Heart right ventricle (tissue), 16 donors: Measurements from ENCODE around the gene KIF17. TPM values are rescaled to one million over a fixed set of nuclear protein-coding genes. Genes with fewer than 3 reads are reported as not detected.
A peak's percentile ranks its signal among the peaks of the same experiment; 100 is the strongest.

Experiments
- ATAC-seq, 8 donors: fragments of 200-7000 bp; cut with Tn5 transposase; one replicate each; pipeline ENCODE4 v1.9.1; 2020; ENCODE audit warnings: mild to moderate bottlenecking in 8 of 8, moderate library complexity in 8 of 8, moderate number of reproducible peaks in 1 of 8
- DNase-seq, 2 donors: peaks; one replicate each; pipeline ENCODE4 v3.0.0-alpha.2; 2020
- H3K27ac ChIP-seq, 10 donors: fragments of 200-600 bp; sonication (generic) in 2 of 10; one replicate each; pipeline versions ENCODE4 v1.5.0 to v1.8.0; 2020 to 2022; ENCODE audit warnings: mild to moderate bottlenecking in 3 of 10
- H3K27me3 ChIP-seq, 7 donors: fragments of 200-600 bp; one replicate each; pipeline ENCODE4 v1.8.0; 2021 to 2022; ENCODE audit warnings: mild to moderate bottlenecking in 2 of 7
- H3K36me3 ChIP-seq, 9 donors: fragments of 200-600 bp; sonication (generic) in 1 of 9; one replicate each; pipeline versions ENCODE4 v1.5.0 to v1.8.0; 2020 to 2022; ENCODE audit warnings: mild to moderate bottlenecking in 2 of 9
- H3K4me1 ChIP-seq, 9 donors: fragments of 200-600 bp; sonication (generic) in 1 of 9; one replicate each; pipeline versions ENCODE4 v1.5.0 to v1.8.0; 2020 to 2022; ENCODE audit warnings: mild to moderate bottlenecking in 4 of 9
- H3K4me3 ChIP-seq, 10 donors: fragments of 200-600 bp; sonication (generic) in 2 of 10; one replicate each; pipeline versions ENCODE4 v1.5.0 to v1.8.0; 2020 to 2022; ENCODE audit warnings: mild to moderate bottlenecking in 7 of 10, moderate library complexity in 2 of 10
- H3K9me3 ChIP-seq, 11 donors: fragments of 200-600 bp in 10 of 11; sonication (generic) in 2 of 11; one replicate each; pipeline versions ENCODE4 v1.5.0 to v1.8.0; 2013 to 2022; ENCODE audit warnings: mild to moderate bottlenecking in 2 of 11, control low read depth in 1 of 11, moderate library complexity in 1 of 11
- CTCF ChIP-seq, 9 donors: fragments of 200-600 bp; sonication (generic) in 2 of 9; IDR thresholded peaks; one replicate each; pipeline versions ENCODE4 v1.5.0 to v1.8.0; 2021 to 2022; ENCODE audit warnings: antibody characterized with exemption in 9 of 9, mild to moderate bottlenecking in 5 of 9, moderate library complexity in 1 of 9
- WGBS, 2 donors: extraction: QIAGEN DNeasy Blood & Tissue Kit; methylation state at CpG; one replicate each; pipeline ENCODE4 v1.1.7; 2013; ENCODE audit warnings: inconsistent platforms in 1 of 2; 5-methylcytosine and 5-hydroxymethylcytosine counted together
- intact Hi-C, 10 donors: fragments of 100-400 bp; cut with DNase I; formaldehyde crosslinking; loops; one replicate each; pipeline versions ENCODE4 v1.11.1 to v1.14.2; 2022
- polyA plus RNA-seq, 2 donors: library from polyadenylated mRNA; stranded (reverse); fragments of 200-250 nt; gene quantifications; one replicate each; pipeline ENCODE4 v1.2.3, GENCODE V29; 2013
- total RNA-seq, 10 donors: library from RNA; stranded (reverse); fragmentation: NEBNext Ultra II Directional in 3 of 10; extraction: Animal tissue kit (Norgen Biotek cat#: 25700) in 3 of 10; gene quantifications; one replicate each; pipeline versions ENCODE4 v1.2.1 to v1.2.4, GENCODE V29; 2021 to 2023
- donor health status: Arrhythmogenic right ventricular cardiomyopathy.
- donor health status: ischemic (EF 13 %, LVEDD 7.1; RV severe dilation, severe dysfunction).
- donor health status: healthy with polysubstance abuse.
- donor health status: DM: no; HTN: yes; CAD: no.
- donor health status: DM: no; HTN: no; CAD: no.
- donor health status: ischemic (EF 25% LVEDD 6.9; RV normal size, moderate dysfunction).
- donor health status: ischemic (EF 25% LVEDD 5.7; RV mildly dilated, moderate dysfunction).
- donor health status: healthy.
- donor health status: DM: yes; HTN: yes; CAD: no.
- donor health status: Ischemic cardiomyopathy.
- donor health status: ischemic (EF 35%, LVEDD 5.7; RV mildly dilated, moderate dysfunction).
- donor health status: nonischemic (EF 11% LVEDD 7.7; RV severe dilation, severe dysfunction).
- donor health status: DM: yes; HTN: yes; CAD: no.
- donor health status: PGD.
- donor health status: ischemic (EF 29% LVEDD 5.4; RV normal size, mild dysfunction).
- donor health status: nonischemic (EF 23%, LVEDD 6.1; RV moderate dilation, normal function).

The KIF17 gene
- total and polyA plus RNA-seq, 12 donors = 2.7 to 7.5 (median 5.2) TPM

- peak; percentile 94 to 97 (median 96) for ATAC-seq
- DNase-seq = peak; percentile 96
- peak in 8 of 9 donors; percentile 18 to 79 (median 50) for TF ChIP-seq CTCF (IDR thresholded peaks at IDR 0.05)
- H3K27ac ChIP-seq = peak within 1 kb of the TSS; percentile 70 to 94 (median 90)
- H3K36me3 ChIP-seq = peaks cover 0 to 41% (median 8%) of the 10 kb centered on the region in 9 donors
- peaks cover 4 to 65% (median 44%) of the 10 kb centered on the region in 9 donors for H3K4me1 ChIP-seq
- H3K27me3 ChIP-seq = no peaks in the 10 kb centered on the region
- 1 to 2% methylated on average over 58 of the region's 58 CpGs for WGBS, 2 donors
- intact Hi-C loops = no loop called here
- H3K4me3 ChIP-seq = peak within 1 kb of the TSS; percentile 65 to 97 (median 82)
- no peaks in the 10 kb centered on the region for H3K9me3 ChIP-seq
These were observed 56.3 kb downstream of the KIF17 start, which contains the start of gene DDOST for GRCh38 chr1:20661207-20662109. TSS of gene DDOST (minus strand) at chr1:20661369. CDS start at chr1:20661350, 19 bp downstream.

- WGBS, 2 donors = 0 to 1% methylated on average over 20 of the region's 20 CpGs
These were observed 57.0 kb downstream of the KIF17 start for GRCh38 chr1:20660847-20661206.

GRCh38 chr1:20660363-20660762 is 57.4 kb downstream of the KIF17 start:
- Histone ChIP-seq H3K36me3 (peaks cover 0 to 52% (median 17%) of the 10 kb centered on the region in 9 donors), H3K4me3 (peak overlapping the region; percentile 65 to 97 (median 82)), H3K27ac (peak overlapping the region in 7 of 10 donors; percentile 74 to 94 (median 91)), H3K9me3 (no peaks in the 10 kb centered on the region), H3K4me1 (peaks cover 4 to 62% (median 42%) of the 10 kb centered on the region in 9 donors), H3K27me3 (no peaks in the 10 kb centered on the region)
- ATAC-seq (no peak), DNase-seq (no peak)
- intact Hi-C loops = no loop called here
- TF ChIP-seq CTCF (IDR thresholded peaks at IDR 0.05) = no peak
- WGBS, 2 donors = 19 to 21% methylated on average over 3 of the region's 3 CpGs

More at GRCh38 chr1:20660847-20661206, 57.0 kb downstream of the KIF17 start:
- DNase-seq (no peak), ATAC-seq (peak in 7 of 8 donors; percentile 0 to 15 (median 2))
- intact Hi-C loops = no loop called here
- H3K27me3 ChIP-seq = no peaks in the 10 kb centered on the region
- H3K27ac ChIP-seq = peak overlapping the region in 9 of 10 donors; percentile 74 to 94 (median 90)
- TF ChIP-seq CTCF (IDR thresholded peaks at IDR 0.05) = no peak
- H3K4me3 ChIP-seq = peak overlapping the region; percentile 65 to 97 (median 82)
- no peaks in the 10 kb centered on the region for H3K9me3 ChIP-seq
- H3K4me1 ChIP-seq = peaks cover 4 to 67% (median 47%) of the 10 kb centered on the region in 9 donors
- peaks cover 0 to 48% (median 12%) of the 10 kb centered on the region in 9 donors for H3K36me3 ChIP-seq

- Histone ChIP-seq H3K27ac (peak overlapping the region; percentile 45 to 77 (median 61)), H3K36me3 (peaks cover 0 to 66% (median 37%) of the 10 kb centered on the region in 9 donors), H3K9me3 (no peaks in the 10 kb centered on the region), H3K27me3 (no peaks in the 10 kb centered on the region), H3K4me1 (peaks cover 8 to 70% (median 40%) of the 10 kb centered on the region in 9 donors), H3K4me3 (peak overlapping the region in 2 of 10 donors; percentile 6 to 11)
- ATAC-seq = no peak
- intact Hi-C loops = no loop called here
- no peak for TF ChIP-seq CTCF (IDR thresholded peaks at IDR 0.05)
- 68 to 70% methylated on average over 16 of the region's 16 CpGs for WGBS, 2 donors
- no peak for DNase-seq
These were observed 59.5 kb downstream of the KIF17 start for GRCh38 chr1:20658166-20658915.
